Measurements from ENCODE around the gene ZNF215.

Gene ZNF215

DNA sequence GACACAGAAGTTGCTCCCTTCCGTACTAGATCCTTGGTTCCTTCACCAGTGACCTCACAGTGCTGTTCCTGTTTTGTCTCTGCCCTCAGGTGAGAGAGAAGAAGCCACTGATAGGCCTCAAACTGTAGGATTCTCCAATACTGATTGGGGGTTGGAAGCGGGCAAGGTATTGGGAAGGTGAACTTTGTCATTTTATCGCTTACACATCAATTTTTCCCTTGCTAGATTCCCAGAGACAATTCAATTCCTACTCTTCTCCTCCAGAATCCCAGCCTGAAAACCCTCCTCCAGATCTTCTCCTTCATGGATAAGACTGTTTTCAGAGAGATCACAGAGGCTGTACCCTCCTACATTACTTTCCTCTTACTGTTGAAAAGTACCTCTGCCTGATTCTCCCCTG, 14.8 kb upstream of the ZNF215 start:
- Histone ChIP-seq H3K4me3 (replicated peaks; ENCODE audit: low read depth, low read length) (no peak overlapping the region), H3K36me3 (ENCODE audit: control insufficient read depth, insufficient read depth, low read length) (no peaks in the 10 kb centered on the region), H3K27me3 (replicated peaks; ENCODE audit: control insufficient read depth, insufficient read depth, low read length) (no peaks in the 10 kb centered on the region)
- TF ChIP-seq, protein P1, sequence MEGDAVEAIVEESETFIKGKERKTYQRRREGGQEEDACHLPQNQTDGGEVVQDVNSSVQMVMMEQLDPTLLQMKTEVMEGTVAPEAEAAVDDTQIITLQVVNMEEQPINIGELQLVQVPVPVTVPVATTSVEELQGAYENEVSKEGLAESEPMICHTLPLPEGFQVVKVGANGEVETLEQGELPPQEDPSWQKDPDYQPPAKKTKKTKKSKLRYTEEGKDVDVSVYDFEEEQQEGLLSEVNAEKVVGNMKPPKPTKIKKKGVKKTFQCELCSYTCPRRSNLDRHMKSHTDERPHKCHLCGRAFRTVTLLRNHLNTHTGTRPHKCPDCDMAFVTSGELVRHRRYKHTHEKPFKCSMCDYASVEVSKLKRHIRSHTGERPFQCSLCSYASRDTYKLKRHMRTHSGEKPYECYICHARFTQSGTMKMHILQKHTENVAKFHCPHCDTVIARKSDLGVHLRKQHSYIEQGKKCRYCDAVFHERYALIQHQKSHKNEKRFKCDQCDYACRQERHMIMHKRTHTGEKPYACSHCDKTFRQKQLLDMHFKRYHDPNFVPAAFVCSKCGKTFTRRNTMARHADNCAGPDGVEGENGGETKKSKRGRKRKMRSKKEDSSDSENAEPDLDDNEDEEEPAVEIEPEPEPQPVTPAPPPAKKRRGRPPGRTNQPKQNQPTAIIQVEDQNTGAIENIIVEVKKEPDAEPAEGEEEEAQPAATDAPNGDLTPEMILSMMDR (IDR thresholded peaks at IDR 0.05; ENCODE audit: insufficient read depth, low read length, poor library complexity, severe bottlenecking): no peak
- no peak for DNase-seq (ENCODE audit: extremely low read depth, insufficient read length)

DNA sequence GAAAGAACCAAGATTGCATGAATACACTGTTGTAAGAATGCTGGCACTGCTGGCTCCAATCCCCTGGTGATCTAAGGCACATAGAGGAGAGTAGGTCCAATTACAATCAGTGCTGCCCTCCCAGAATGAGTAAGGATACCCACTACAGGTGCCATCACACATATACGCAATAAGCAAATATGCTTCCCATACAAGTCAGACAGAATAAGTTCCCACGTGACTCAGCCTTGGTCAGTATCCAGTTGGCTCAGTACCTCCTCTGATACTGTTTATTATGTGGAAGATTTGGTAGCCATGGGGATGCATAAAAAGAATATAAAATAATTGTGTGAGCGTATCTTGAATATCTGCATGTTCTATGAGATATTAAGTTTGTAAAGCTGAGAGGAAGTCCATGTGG, 14.3 kb upstream of the ZNF215 start:
- Histone ChIP-seq H3K4me3 (replicated peaks; ENCODE audit: low read depth, low read length) (no peak overlapping the region), H3K27me3 (replicated peaks; ENCODE audit: control insufficient read depth, insufficient read depth, low read length) (no peaks in the 10 kb centered on the region), H3K36me3 (ENCODE audit: control insufficient read depth, insufficient read depth, low read length) (no peaks in the 10 kb centered on the region)
- DNase-seq (ENCODE audit: extremely low read depth, insufficient read length): no peak
- TF ChIP-seq, protein P1 (IDR thresholded peaks at IDR 0.05; ENCODE audit: insufficient read depth, low read length, poor library complexity, severe bottlenecking): no peak

DNA sequence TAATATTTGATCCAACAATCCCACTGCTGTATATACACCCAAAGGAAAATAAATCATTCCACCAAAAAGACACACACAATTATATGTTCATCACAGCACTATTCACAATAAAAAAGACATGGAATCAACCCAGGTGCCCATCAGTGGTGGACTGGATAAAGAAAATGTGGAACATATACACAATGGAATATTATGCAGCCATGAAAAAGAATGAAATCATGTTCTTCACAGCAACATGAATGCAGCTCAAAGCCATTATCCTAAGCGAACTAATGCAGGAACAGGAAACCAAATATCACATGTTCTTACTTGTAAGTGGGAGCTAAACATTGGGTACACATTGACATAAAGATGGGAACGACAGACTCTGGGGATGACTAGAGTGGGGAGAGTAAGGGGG, 6.5 kb upstream of the ZNF215 start:
- Histone ChIP-seq H3K36me3 (ENCODE audit: control insufficient read depth, insufficient read depth, low read length) (no peaks in the 10 kb centered on the region), H3K4me3 (replicated peaks; ENCODE audit: low read depth, low read length) (no peak overlapping the region), H3K27me3 (replicated peaks; ENCODE audit: control insufficient read depth, insufficient read depth, low read length) (no peaks in the 10 kb centered on the region)
- DNase-seq (ENCODE audit: extremely low read depth, insufficient read length): no peak
- TF ChIP-seq, protein P1 (IDR thresholded peaks at IDR 0.05; ENCODE audit: insufficient read depth, low read length, poor library complexity, severe bottlenecking): no peak

DNA sequence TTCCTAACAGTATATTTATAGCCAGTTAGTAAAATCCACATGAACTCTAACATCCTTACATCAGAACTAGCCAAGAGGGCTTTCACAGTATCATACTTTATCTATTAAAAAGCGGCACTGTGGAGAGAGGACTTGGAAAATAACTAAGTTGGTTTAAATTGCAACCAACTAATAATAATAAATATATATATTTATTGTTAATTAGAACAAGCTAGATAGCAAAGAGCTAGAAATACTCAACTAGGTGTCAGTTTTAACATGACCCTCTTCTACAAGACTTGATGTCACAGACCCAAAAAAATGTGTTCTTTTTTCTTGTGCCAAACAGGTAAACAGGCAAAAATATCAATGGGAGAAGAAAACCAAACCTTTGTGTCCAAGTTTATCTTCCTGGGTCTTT, 5.5 kb upstream of the ZNF215 start, which contains the start of gene OR2D3:
TSS of gene OR2D3 (plus strand) at position 301 of the 400 bp plus-strand sequence. CDS start at position 301, 0 bp downstream.
- Histone ChIP-seq H3K36me3 (ENCODE audit: control insufficient read depth, insufficient read depth, low read length) (no peaks in the 10 kb centered on the region), H3K4me3 (replicated peaks; ENCODE audit: low read depth, low read length) (no peak within 1 kb of the TSS), H3K27me3 (replicated peaks; ENCODE audit: control insufficient read depth, insufficient read depth, low read length) (no peaks in the 10 kb centered on the region)
- DNase-seq (ENCODE audit: extremely low read depth, insufficient read length): no peak
- TF ChIP-seq, protein P1 (IDR thresholded peaks at IDR 0.05; ENCODE audit: insufficient read depth, low read length, poor library complexity, severe bottlenecking): no peak

DNA sequence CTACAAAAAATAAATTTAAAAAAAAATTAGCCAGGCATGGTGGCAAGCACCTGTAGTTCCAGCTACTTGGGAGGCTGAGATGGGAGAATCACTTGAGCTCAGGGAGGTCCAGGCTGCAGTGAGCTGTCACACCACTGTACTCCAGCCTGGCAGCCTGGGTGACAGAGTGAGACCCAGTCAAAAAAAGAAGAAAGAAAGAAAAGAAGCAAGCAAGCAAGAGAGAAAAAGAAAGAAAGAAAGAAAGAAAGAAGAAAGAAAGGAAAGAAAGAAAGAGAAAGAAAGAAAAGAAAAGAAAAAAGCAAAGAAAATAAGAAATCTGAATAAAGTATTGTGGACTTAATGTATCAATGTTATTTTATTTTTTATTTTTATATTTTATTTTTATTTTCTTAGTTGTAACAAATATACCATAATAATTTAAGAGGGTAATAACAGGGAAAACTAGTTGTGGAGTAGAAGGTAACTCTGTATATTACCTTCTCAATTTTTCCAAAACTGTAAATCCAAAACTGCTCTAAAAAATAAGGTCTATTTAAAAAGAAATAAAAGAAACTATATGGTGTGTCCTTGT, 1.1 kb upstream of the ZNF215 start:
- no peaks in the 10 kb centered on the region for H3K27me3 ChIP-seq (replicated peaks; ENCODE audit: control insufficient read depth, insufficient read depth, low read length)
- H3K36me3 ChIP-seq (ENCODE audit: control insufficient read depth, insufficient read depth, low read length): no peaks in the 10 kb centered on the region
- no peak overlapping the region for H3K4me3 ChIP-seq (replicated peaks; ENCODE audit: low read depth, low read length)
- DNase-seq (ENCODE audit: extremely low read depth, insufficient read length): no peak
- TF ChIP-seq, protein P1 (IDR thresholded peaks at IDR 0.05; ENCODE audit: insufficient read depth, low read length, poor library complexity, severe bottlenecking): no peak
